Peyer's patch (tissue), 4 donors: ENCODE results near the gene VPS8. TPM values are rescaled to one million over a fixed set of nuclear protein-coding genes. Genes with fewer than 3 reads are reported as not detected.

Experiments
- DNase-seq, 3 donors: peaks; one replicate each; pipeline ENCODE4 v3.0.0-alpha.2; 2017 to 2019
- H3K27ac ChIP-seq, 4 donors: fragments of 200-600 bp; sonication (generic); one replicate each; pipeline ENCODE4 v1.5.1; 2016 to 2019
- H3K27me3 ChIP-seq, 2 donors: fragments of 200-600 bp; sonication (generic); one replicate each; pipeline ENCODE4 v1.5.1; 2019
- H3K36me3 ChIP-seq, 3 donors: fragments of 200-600 bp; sonication (generic); one replicate each; pipeline ENCODE4 v1.5.1; 2016 to 2019
- H3K4me1 ChIP-seq, 4 donors: fragments of 200-600 bp; sonication (generic); one replicate each; pipeline ENCODE4 v1.5.1; 2016 to 2019
- H3K4me3 ChIP-seq, 4 donors: fragments of 200-600 bp; sonication (generic); 1 replicate in 3 of 4; 2 replicates in 1 of 4; pipeline ENCODE4 v1.5.1; 2016 to 2019; ENCODE audit warnings: mild to moderate bottlenecking in 1 of 4
- H3K9me3 ChIP-seq, 4 donors: fragments of 200-600 bp; sonication (generic); one replicate each; pipeline ENCODE4 v1.5.1; 2016 to 2019; ENCODE audit warnings: mild to moderate bottlenecking in 1 of 4
- CTCF ChIP-seq, 6 experiments: fragments of 450-650 bp in 4 of 6; fragments of 200-600 bp in 2 of 6; sonication (generic) in 1 of 6; IDR thresholded peaks; one replicate each; pipeline ENCODE4 v1.5.1; 2017 to 2019; ENCODE audit warnings: antibody characterized with exemption in 6 of 6, mild to moderate bottlenecking in 3 of 6, moderate library complexity in 1 of 6
- POLR2A ChIP-seq, 2 donors: fragments of 450-650 bp; IDR thresholded peaks; one replicate each; pipeline ENCODE4 v1.5.1; 2017; ENCODE audit warnings: antibody characterized with exemption in 2 of 2, mild to moderate bottlenecking in 2 of 2, moderate library complexity in 2 of 2
- total RNA-seq, 4 donors: library from RNA; depleted of rRNA; stranded (reverse); fragments of >200 nt; gene quantifications; one replicate each; pipeline ENCODE4 v1.1.0, GENCODE V29; 2016

Gene VPS8
- total RNA-seq, 4 donors from 2014 or later, result 49.7 to 109 (median 74.3) TPM

- Histone ChIP-seq H3K27ac (no peak overlapping the region), H3K9me3 (no peaks in the 10 kb centered on the region), H3K4me3 (no peak overlapping the region), H3K4me1 (no peaks in the 10 kb centered on the region), H3K27me3 (no peaks in the 10 kb centered on the region), H3K36me3 (no peaks in the 10 kb centered on the region)
- DNase-seq, result no peak
- no peak for TF ChIP-seq CTCF (IDR thresholded peaks at IDR 0.05)
Measured at GRCh38 chr3:184767377-184767776, 44.6 kb upstream of the VPS8 start.

- H3K9me3 ChIP-seq, result no peaks in the 10 kb centered on the region
- H3K27me3 ChIP-seq, result no peaks in the 10 kb centered on the region
- TF ChIP-seq CTCF (IDR thresholded peaks at IDR 0.05) (no peak), POLR2A (IDR thresholded peaks at IDR 0.05) (no peak)
Measured at GRCh38 chr3:184769382-184770170, 42.4 kb upstream of the VPS8 start.

GRCh38 chr3:184770541-184770940 is 41.4 kb upstream of the VPS8 start:
- Histone ChIP-seq H3K36me3 (no peaks in the 10 kb centered on the region), H3K4me1 (no peaks in the 10 kb centered on the region), H3K27me3 (no peaks in the 10 kb centered on the region), H3K9me3 (no peaks in the 10 kb centered on the region), H3K4me3 (no peak overlapping the region), H3K27ac (no peak overlapping the region)
- no peak for TF ChIP-seq CTCF (IDR thresholded peaks at IDR 0.05)
- no peak for TF ChIP-seq POLR2A (IDR thresholded peaks at IDR 0.05)
- no peak for DNase-seq

More at GRCh38 chr3:184769382-184770170, 42.4 kb upstream of the VPS8 start:
- no peak for DNase-seq
- no peak overlapping the region for H3K27ac ChIP-seq
- no peaks in the 10 kb centered on the region for H3K4me1 ChIP-seq
- no peaks in the 10 kb centered on the region for H3K36me3 ChIP-seq
- H3K4me3 ChIP-seq, result no peak overlapping the region

- Histone ChIP-seq H3K9me3 (no peaks in the 10 kb centered on the region), H3K27me3 (no peaks in the 10 kb centered on the region), H3K4me1 (no peaks in the 10 kb centered on the region), H3K4me3 (no peak overlapping the region), H3K36me3 (no peaks in the 10 kb centered on the region), H3K27ac (no peak overlapping the region)
- TF ChIP-seq POLR2A (IDR thresholded peaks at IDR 0.05) (no peak), CTCF (IDR thresholded peaks at IDR 0.05) (no peak)
- DNase-seq, result no peak
Measured at GRCh38 chr3:184771301-184772127, 40.5 kb upstream of the VPS8 start.

GRCh38 chr3:184772667-184773272 is 39.2 kb upstream of the VPS8 start:
- H3K4me3 ChIP-seq, result no peak overlapping the region
- TF ChIP-seq POLR2A (IDR thresholded peaks at IDR 0.05) (no peak), CTCF (IDR thresholded peaks at IDR 0.05) (no peak)
- no peaks in the 10 kb centered on the region for H3K4me1 ChIP-seq
- no peaks in the 10 kb centered on the region for H3K27me3 ChIP-seq
- DNase-seq, result no peak
- H3K9me3 ChIP-seq, result no peaks in the 10 kb centered on the region
- H3K36me3 ChIP-seq, result no peaks in the 10 kb centered on the region
- H3K27ac ChIP-seq, result no peak overlapping the region
